HG03342 (cell line): ENCODE measurements around the gene SMYD1.

ENCODE experiments used
- ATAC-seq: cut with Tn5 transposase; IDR thresholded peaks from one replicate; pipeline ENCODE4 v1.9.1; 2021; ENCODE audit warnings: mild to moderate bottlenecking, moderate library complexity; ENCODE audit not compliant: unreplicated experiment

Gene SMYD1

DNA sequence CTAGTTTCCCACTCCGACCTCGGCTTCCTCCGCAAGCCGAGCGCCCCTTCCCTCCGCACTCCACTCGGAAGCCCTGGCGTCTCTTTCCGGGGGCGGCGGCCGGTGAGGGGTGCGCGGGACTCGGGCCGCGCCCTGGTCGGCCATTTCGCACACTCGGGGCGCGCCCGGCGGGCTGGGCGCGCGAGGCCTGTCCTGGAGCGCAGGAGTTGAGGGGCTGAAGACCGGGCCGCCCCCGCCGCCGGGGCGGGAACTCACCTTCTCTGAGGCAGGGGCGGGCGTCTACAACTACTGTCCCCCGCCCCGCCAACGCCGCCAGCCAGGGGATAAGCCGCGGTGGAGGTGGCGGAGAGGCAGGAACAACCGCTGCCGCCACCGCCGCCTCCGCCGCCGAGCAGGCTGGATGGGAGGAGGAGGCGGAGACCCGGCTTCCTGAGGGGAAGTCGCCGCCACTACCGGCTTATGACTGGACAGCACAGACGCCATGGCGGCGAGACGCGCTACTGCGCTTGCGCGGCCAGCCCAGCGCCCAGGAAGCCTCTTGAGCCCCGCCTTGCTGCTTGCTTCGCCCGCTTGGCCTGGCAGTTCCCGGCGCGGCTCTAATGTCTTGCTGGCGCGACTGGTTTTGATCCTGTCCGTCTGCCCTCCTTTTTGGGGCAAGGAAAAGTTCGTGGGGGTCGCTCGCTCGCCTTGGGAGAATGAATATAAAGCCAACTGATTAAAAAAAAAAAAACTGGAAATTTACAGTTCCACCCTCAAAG, 12.1 kb upstream of the SMYD1 start, which contains the start of gene KRCC1:
Gene KRCC1 (minus strand): TSS at position 413 of the 758 bp plus-strand sequence. CDS start 27,220 bp downstream, outside the sequence.
- ATAC-seq, result peak; percentile 91

DNA sequence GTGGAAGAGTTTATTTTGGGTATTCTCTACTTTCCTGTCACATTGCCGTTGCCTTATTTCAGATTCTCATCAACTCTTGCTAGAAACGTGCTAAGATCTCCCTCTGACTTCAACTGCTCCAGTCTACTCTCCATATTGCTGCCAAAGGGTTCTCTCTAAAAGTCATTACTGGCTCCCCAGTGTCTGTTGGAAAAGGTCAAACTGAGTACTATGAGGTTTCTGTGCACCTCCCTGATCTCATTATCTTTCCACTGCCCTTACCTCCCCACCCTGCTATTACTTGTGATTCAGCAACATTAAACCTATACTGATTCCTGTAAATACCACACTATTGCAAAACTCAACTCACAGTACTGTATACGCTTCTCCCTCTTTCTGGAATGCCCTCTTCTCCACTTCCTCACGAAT, 10.2 kb upstream of the SMYD1 start:
- no peak for ATAC-seq

GRCh38 chr2:88058191-88058590, 9.4 kb upstream of the SMYD1 start:
- no peak for ATAC-seq

- ATAC-seq, result peak; percentile 38
Observed at GRCh38 chr2:88059979-88060906, 7.4 kb upstream of the SMYD1 start.

- no peak for ATAC-seq
Observed at GRCh38 chr2:88060907-88061275, 6.7 kb upstream of the SMYD1 start.

GRCh38 chr2:88061295-88061694, 6.3 kb upstream of the SMYD1 start:
- ATAC-seq, result no peak

DNA sequence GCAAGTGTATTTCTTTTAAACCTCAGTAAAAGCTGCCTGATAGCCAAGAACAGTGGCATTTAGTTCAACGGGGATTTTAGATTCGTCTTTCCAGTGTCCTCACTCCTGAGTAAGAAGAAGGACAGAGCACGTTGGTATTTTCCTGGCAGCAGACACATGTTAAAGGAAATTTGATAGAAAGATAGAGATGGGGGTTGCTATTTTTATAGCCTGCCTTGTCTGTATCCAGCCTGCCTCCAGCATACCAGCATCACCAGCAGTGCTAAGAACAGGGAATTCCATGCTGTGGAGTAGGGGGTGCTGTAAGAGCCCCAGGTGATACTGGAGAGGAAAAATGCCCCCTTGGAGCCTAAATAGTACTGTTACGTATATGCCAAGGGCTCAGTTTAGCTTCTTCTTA, 1.1 kb upstream of the SMYD1 start:
- ATAC-seq, result no peak

- no peak for ATAC-seq
Observed at GRCh38 chr2:88067189-88067588, 436 bp upstream of the SMYD1 start.

GRCh38 chr2:88068044-88068443, 419 bp downstream of the SMYD1 start:
- no peak for ATAC-seq

- ATAC-seq, result no peak
Observed at GRCh38 chr2:88069117-88069516, 1.5 kb downstream of the SMYD1 start.

DNA sequence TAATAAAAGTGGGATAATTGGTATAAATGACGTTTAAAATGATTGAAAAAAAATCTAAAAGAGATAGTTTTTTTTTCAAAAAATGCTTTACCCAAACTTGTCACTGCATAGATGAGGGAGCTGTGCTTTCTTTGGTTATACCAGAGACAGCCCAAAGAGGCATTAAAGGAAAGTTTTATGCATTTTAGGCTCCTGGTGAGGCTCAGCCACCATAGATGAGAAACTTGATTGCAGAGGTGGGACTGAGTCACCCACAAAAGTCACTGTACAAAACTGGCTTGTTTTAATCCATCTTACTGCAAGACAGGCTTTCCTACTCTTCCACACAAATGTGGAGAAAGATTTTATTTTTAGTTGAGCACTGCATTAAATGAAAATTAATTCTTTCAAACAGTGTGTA, 2.4 kb downstream of the SMYD1 start:
- no peak for ATAC-seq

DNA sequence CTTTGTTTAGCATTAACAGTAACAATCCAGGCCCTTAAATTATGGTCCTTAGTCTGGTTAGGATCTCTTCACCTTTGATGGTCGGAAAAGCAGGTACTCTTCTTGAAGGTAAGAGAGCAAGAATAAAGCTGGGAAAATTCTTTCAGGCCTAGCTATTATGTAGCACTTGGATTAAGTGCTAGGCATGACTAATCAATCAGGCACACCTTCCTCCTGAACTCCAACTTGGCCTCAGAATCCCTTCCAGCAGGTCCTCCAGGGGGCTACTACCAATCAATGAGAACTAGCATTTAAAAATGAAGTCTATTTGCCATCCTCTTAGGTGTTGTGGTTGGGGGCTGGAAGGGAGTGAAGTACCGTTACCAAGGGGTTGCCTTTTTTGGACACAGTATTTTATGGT, 3.7 kb downstream of the SMYD1 start:
- ATAC-seq, result no peak

DNA sequence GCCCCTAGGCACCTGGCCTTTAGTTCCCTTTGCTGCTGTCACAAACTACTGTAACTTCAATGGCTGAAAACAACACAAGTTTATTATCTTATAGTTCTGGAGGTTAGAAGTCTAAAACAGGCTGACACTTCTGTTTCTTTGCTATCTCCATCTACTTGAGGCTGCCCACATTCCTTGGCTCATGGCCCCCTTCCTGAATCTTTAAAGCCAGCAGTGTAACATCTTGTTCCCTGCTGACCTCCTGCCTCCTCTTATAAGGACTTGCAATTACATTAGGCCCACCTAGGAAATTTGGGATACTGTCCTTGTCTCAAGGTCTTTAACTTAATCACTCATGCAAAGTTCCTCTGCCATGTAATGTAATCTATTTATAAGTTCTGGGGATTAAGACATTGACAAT, 6.5 kb downstream of the SMYD1 start:
- no peak for ATAC-seq

GRCh38 chr2:88074854-88075292, 7.2 kb downstream of the SMYD1 start:
- ATAC-seq, result no peak

DNA sequence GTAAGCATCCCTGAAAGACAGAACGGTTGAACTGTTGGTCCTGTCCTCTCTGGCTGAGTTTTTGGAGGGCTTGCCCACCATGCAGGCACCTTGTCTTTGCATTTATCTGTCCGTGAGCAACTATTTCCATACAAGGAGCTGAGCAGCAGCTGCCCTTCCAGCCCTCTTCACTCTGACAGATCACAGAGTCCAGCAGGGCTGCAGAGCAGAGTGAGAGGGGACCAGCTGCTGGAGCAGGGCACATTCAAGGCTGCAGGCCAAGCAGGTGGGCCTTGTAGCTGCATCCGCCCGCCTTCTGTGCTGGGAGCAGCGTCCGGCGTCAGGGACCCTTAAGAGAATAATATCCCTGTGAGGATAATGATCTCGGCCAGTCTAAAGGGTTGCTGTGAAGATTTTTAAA, 9.5 kb downstream of the SMYD1 start:
- no peak for ATAC-seq

DNA sequence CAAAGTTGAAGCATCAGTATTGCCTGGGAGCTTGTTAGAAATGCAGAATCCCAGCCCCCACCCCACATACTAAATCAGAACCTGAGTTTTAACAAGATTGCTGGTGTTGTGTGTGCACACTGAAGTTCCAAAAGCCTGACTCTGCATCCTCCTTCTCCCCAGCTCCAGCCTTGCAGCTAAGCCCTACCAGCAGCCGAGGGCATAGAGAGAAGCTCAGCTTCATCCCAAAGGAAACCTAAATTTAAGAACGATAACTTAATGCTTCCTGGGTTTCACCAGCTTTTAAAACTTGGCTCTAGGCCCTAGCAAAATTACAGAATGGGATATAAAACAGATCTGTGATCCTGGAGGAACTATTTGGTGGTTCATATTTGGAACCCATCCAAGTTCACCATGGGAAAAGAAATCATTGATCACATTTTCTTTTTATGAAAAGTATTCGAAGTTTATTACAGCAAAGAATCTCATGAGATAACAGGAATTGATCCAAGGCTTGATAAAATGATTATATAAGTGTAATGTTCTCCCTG, 11.1 kb downstream of the SMYD1 start:
- no peak for ATAC-seq

GRCh38 chr2:88080545-88080944, 12.9 kb downstream of the SMYD1 start:
- ATAC-seq, result no peak

- ATAC-seq, result no peak
Observed at GRCh38 chr2:88081924-88082608, 14.4 kb downstream of the SMYD1 start.

DNA sequence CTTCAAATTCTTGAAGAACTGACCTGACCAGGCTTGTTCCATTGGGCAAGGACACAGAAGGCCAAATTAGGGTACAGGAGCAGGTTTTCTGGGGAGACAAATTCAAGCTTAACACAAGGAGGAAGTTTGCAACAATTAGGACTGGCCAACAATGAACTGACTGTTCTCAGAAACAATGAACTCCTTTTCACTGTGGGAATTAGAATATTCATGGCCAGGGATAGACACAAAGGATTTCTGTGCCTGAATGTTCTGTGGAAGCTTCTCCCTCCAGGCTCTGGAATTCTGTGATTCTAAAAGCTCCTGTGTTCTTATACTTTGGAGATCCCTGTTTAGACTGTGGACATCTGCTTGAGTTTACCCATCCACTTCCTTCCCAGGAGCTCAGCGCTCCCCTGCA, 15.2 kb downstream of the SMYD1 start:
- no peak for ATAC-seq

DNA sequence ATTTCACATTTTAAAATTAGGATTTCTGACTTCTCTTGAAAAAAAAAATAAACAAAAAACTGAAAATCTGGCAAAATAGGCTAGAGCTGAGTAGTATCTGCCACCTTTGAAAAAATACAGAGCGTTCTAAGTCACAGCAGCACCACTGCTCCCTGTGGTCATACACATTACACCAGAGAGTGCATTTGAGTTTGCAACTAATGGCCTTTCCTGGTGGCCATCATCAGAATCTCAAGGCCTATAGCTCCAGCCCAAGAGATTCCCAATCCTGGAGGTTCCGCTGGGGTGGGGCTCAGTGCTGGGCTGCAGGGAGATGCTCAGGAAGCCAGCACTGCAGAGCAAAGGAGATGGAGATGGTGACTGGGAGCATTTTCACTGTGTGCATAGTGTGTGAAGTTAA, 17.5 kb downstream of the SMYD1 start:
- ATAC-seq, result no peak

DNA sequence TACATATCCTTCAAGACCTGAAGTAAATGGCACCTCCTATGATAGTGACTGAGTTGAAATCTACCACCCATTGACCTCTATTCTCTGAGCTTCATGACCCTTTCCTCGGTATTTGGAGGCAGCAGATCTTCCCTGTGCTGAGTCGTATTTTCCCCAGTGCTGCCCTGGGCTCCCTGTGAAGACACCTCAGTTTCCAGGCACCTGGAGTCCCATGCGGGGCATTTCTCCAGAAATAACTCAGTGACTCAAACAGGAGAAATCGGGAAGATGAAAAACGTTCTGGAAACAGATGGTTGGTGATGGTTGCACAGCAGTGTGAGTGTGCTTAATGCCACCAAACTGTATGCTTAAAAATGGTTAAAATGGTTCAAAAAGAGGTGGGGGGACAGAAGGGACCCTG, 18.0 kb downstream of the SMYD1 start:
- no peak for ATAC-seq
